ENCODE measurements around the gene TCF4.

DNA sequence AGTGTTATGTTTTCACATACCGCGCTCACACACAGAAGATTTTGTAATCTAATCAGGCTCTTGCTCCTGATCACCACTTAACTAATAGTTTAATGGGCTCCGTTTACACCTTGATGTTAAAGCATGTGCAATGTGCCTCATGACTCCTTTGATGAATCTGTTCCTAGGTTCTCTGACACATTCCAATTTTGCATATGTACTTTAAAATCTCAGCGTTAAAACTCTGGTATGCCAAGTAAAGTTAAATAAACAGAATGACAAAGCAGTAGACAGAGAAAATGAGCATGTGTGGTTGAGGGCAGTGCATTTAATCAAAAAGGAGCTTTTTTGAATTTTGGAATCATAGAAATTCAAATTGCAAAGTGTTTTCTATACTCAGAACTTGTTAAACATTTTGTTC is 96.4 kb downstream of the TCF4 start:
- TF ChIP-seq POLR2AphosphoS5 (IDR thresholded peaks at IDR 0.05; ENCODE audit: borderline replicate concordance, low read depth, low read length) = no peak
- TF ChIP-seq EZH2 (IDR thresholded peaks at IDR 0.05) = no peak
- TF ChIP-seq FOXP2 (optimal IDR thresholded peaks at IDR 0.05; ENCODE audit: control extremely low read depth, extremely low read length, insufficient read depth) = no peak
